ENCODE measurements around the gene CDK8. TPM values are rescaled to one million over a fixed set of nuclear protein-coding genes. Genes with fewer than 3 reads are reported as not detected.

Gene CDK8
- total and polyA plus RNA-seq, 10 of the 15 experiments (the other 5 are each of a cell fraction or from before 2014, with no cell fraction given) = 8.6 to 23.5 (median 12.5) TPM

DNA sequence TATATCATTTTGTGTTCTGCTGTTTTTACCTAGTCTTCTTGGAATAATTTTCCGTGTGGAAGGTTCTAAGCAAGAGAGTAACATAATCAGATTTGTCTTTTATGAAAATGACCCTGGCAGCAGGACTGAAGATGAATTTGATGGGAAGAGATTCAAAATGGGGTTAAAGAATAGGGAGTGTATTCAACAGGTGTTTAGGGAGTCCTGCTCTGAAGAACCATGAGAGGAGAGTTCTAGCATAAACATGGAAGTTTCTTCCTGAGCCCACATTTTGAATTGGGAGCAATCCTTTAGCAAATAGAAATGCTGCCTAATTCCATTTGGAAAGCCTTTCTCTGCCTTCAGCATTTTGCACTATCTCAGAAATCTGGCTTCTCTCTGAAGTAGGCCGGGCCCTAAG, 127.0 kb downstream of the CDK8 start:
- FAIRE-seq = no peak
- intact Hi-C loops (cut with micrococcal nuclease; ENCODE audit: unreplicated experiment) (no loop called here), in situ Hi-C loops (cut with MboI) (no loop called here)
- ATAC-seq = no peak
- ChIA-PET SMC1A (ENCODE audit: uncharacterized antibody, unreplicated experiment) (no interaction called here), POLR2A (no interaction called here), CTCF (no interaction called here), RAD21 (ENCODE audit: unreplicated experiment) (no interaction called here)
- H3K4me2 ChIP-seq (ENCODE audit: control insufficient read depth, insufficient read depth) = no peak overlapping the region
- no peak overlapping the region for H2AFZ ChIP-seq (ENCODE audit: control insufficient read depth, low read depth, low read length)
- no peak overlapping the region for H3K27ac ChIP-seq (ENCODE audit: control insufficient read depth, insufficient read depth)
- H3K4me3 ChIP-seq = no peak overlapping the region
- TF ChIP-seq FOS (IDR thresholded peaks at IDR 0.05; ENCODE audit: borderline replicate concordance, extremely low read depth, insufficient read length) (no peak), POU2F2 (IDR thresholded peaks at IDR 0.05; ENCODE audit: borderline replicate concordance, low read depth, low read length) (no peak)
- no peaks in the 10 kb centered on the region for H3K27me3 ChIP-seq (replicated peaks in 1 of 2; ENCODE audit: control insufficient read depth in 2 of 2, insufficient read depth in 2 of 2, low read length in 1 of 2)
- WGBS (ENCODE audit: insufficient coverage, insufficient replicate concordance, low lambda C conversion rate, missing lambda C conversion rate) = 100% methylated on average over 2 of the region's 2 CpGs
- H4K20me1 ChIP-seq (ENCODE audit: control insufficient read depth, insufficient read depth) = no peaks in the 10 kb centered on the region; the same call in 1 of the 2 replicates
- no peak for DNase-seq (ENCODE audit: low read depth, low spot score)
- BruUV-seq (replicated peaks) = no TSS peak
- H3K4me1 ChIP-seq (ENCODE audit: control insufficient read depth, insufficient read depth, low read length) = no peaks in the 10 kb centered on the region
- no peak overlapping the region for H3K9ac ChIP-seq (ENCODE audit: control insufficient read depth, insufficient read depth, low read length)
- no peaks in the 10 kb centered on the region for H3K79me2 ChIP-seq (ENCODE audit: control insufficient read depth, insufficient read depth, low read length)
- no peaks in the 10 kb centered on the region for H3K36me3 ChIP-seq (ENCODE audit: control insufficient read depth in 2 of 2, insufficient read depth in 2 of 2, low read length in 1 of 2)
- no peaks in the 10 kb centered on the region for H3K9me3 ChIP-seq (replicated peaks; ENCODE audit: control insufficient read depth, insufficient read depth, low read length)

DNA sequence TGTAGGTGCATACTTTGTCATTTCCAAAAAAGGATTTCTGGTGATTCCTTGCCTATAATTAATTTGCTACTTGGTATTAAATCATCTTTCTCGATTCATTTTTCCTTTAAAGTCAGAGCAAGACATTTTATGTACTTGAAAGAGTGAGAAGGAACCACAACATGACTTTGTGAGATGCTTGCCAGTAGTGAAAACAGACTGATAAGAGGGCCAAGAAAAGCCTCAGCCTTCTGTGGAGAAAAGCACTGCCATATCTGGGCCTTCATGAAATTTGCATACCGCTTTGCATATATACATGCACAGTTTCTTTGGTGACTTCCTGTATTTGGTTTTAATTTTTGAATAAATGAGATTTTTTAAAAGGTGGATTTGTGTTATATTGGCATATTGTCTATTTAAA, 128.4 kb downstream of the CDK8 start:
- Histone ChIP-seq H3K36me3 (ENCODE audit: control insufficient read depth in 2 of 2, insufficient read depth in 2 of 2, low read length in 1 of 2) (no peaks in the 10 kb centered on the region), H3K4me2 (ENCODE audit: control insufficient read depth, insufficient read depth) (no peak overlapping the region), H3K9ac (ENCODE audit: control insufficient read depth, insufficient read depth, low read length) (no peak overlapping the region), H3K79me2 (ENCODE audit: control insufficient read depth, insufficient read depth, low read length) (no peaks in the 10 kb centered on the region), H3K4me1 (ENCODE audit: control insufficient read depth, insufficient read depth, low read length) (no peaks in the 10 kb centered on the region), H3K9me3 (replicated peaks; ENCODE audit: control insufficient read depth, insufficient read depth, low read length) (no peaks in the 10 kb centered on the region), H3K27ac (ENCODE audit: control insufficient read depth, insufficient read depth) (no peak overlapping the region), H4K20me1 (ENCODE audit: control insufficient read depth, insufficient read depth) (no peaks in the 10 kb centered on the region), H3K4me3 (no peak overlapping the region), H3K27me3 (replicated peaks in 1 of 2; ENCODE audit: control insufficient read depth in 2 of 2, insufficient read depth in 2 of 2, low read length in 1 of 2) (no peaks in the 10 kb centered on the region), H2AFZ (ENCODE audit: control insufficient read depth, low read depth, low read length) (no peak overlapping the region)
- no peak for FAIRE-seq
- TF ChIP-seq POU2F2 (IDR thresholded peaks at IDR 0.05; ENCODE audit: borderline replicate concordance, low read depth, low read length) (0 out of 3 replicates have a peak, but pooled peaks have one; percentile 49), EZH2 (IDR thresholded peaks at IDR 0.05; ENCODE audit: borderline replicate concordance, control insufficient read depth, low read depth, low read length) (no peak)
- in situ Hi-C loops (cut with MboI) (no loop called here), intact Hi-C loops (cut with micrococcal nuclease; ENCODE audit: unreplicated experiment) (no loop called here)
- ChIA-PET CTCF (no interaction called here), RAD21 (ENCODE audit: unreplicated experiment) (no interaction called here), POLR2A (no interaction called here), SMC1A (ENCODE audit: uncharacterized antibody, unreplicated experiment) (no interaction called here)
- no peak for DNase-seq (ENCODE audit: low read depth, low spot score)
- WGBS (ENCODE audit: insufficient coverage, insufficient replicate concordance, low lambda C conversion rate, missing lambda C conversion rate) = 98% methylated on average over 2 of the region's 2 CpGs
- no peak for ATAC-seq
- no TSS peak for BruUV-seq (replicated peaks)

Measured in GM12878 (cell line).